COLO668 (cell line): Measurements from ENCODE around the gene CEP170.
A peak's percentile ranks its signal among the peaks of the same experiment; 100 is the strongest.

Experiments
- DNase-seq: peaks from one replicate; lab custom pipeline; 2025; ENCODE audit not compliant: unreplicated experiment; lab: John Stamatoyannopoulos, UW

Gene CEP170

GRCh38 chr1:243254927-243255790 is at the start of gene CEP170:
Gene CEP170 (minus strand): TSS chr1:243255281. CDS start chr1:243225280, 30,001 bp downstream.
- peak; percentile 98 for DNase-seq

GRCh38 chr1:243301059-243301458 is 46.0 kb upstream of the CEP170 start:
- DNase-seq, result no peak

GRCh38 chr1:243299069-243299468 is 44.0 kb upstream of the CEP170 start:
- DNase-seq, result no peak

GRCh38 chr1:243294723-243295121 is 39.6 kb upstream of the CEP170 start:
- no peak for DNase-seq

- no peak for DNase-seq
Observed at GRCh38 chr1:243293941-243294722, 39.1 kb upstream of the CEP170 start.

- no peak for DNase-seq
Observed at GRCh38 chr1:243292117-243292516, 37.0 kb upstream of the CEP170 start.

- no peak for DNase-seq
Observed at GRCh38 chr1:243291292-243291691, 36.2 kb upstream of the CEP170 start.

- no peak for DNase-seq
Observed at GRCh38 chr1:243288062-243288461, 33.0 kb upstream of the CEP170 start.

- no peak for DNase-seq
Observed at GRCh38 chr1:243287652-243288051, 32.6 kb upstream of the CEP170 start.

- DNase-seq, result no peak
Observed at GRCh38 chr1:243287123-243287460, 32.0 kb upstream of the CEP170 start.

GRCh38 chr1:243286409-243287122 is 31.5 kb upstream of the CEP170 start:
- no peak for DNase-seq

GRCh38 chr1:243281672-243282071 is 26.6 kb upstream of the CEP170 start:
- no peak for DNase-seq

- no peak for DNase-seq
Observed at GRCh38 chr1:243280571-243281129, 25.6 kb upstream of the CEP170 start.

- DNase-seq, result no peak
Observed at GRCh38 chr1:243275316-243275715, 20.2 kb upstream of the CEP170 start.

GRCh38 chr1:243273945-243274344 is 18.9 kb upstream of the CEP170 start:
- DNase-seq, result no peak

- DNase-seq, result no peak
Observed at GRCh38 chr1:243273506-243273905, 18.4 kb upstream of the CEP170 start.

GRCh38 chr1:243272401-243272800 is 17.3 kb upstream of the CEP170 start:
- no peak for DNase-seq

GRCh38 chr1:243271996-243272395 is 16.9 kb upstream of the CEP170 start:
- DNase-seq, result no peak

- DNase-seq, result no peak
Observed at GRCh38 chr1:243270097-243270864, 15.2 kb upstream of the CEP170 start.

GRCh38 chr1:243269461-243269801 is 14.3 kb upstream of the CEP170 start:
- DNase-seq, result no peak
